Kidney (tissue), 14 donors: ENCODE measurements around the gene CCL7. TPM values are rescaled to one million over a fixed set of nuclear protein-coding genes. Genes with fewer than 3 reads are reported as not detected.

ENCODE experiments used
- DNase-seq, 5 donors: peaks; one replicate each; pipeline ENCODE4 v3.0.0-alpha.2; 2013 to 2020
- FAIRE-seq: peaks from 2 replicates; lab custom pipeline; 2012; peaks lifted over from hg19 to GRCh38; lab: Jason Lieb, UNC
- H3K27ac ChIP-seq, 2 donors: one replicate each; pipeline ENCODE4 v1.7.0; 2013; ENCODE audit warnings: low read depth in 2 of 2, low read length in 2 of 2, inconsistent platforms in 1 of 2
- H3K27me3 ChIP-seq: one replicate; pipeline ENCODE4 v1.7.1; 2013; ENCODE audit warnings: low read length, inconsistent platforms; ENCODE audit not compliant: control insufficient read depth, insufficient read depth
- H3K36me3 ChIP-seq, 3 donors: one replicate each; pipeline versions ENCODE4 v1.7.0 to v1.7.1; 2013; ENCODE audit warnings: low read length in 3 of 3, control low read depth in 1 of 3, inconsistent platforms in 1 of 3; ENCODE audit not compliant: insufficient read depth in 3 of 3, control insufficient read depth in 2 of 3
- H3K4me1 ChIP-seq, 3 donors: one replicate each; pipeline versions ENCODE4 v1.7.0 to v1.7.1; 2013; ENCODE audit warnings: low read length in 3 of 3, inconsistent platforms in 1 of 3, low read depth in 1 of 3; ENCODE audit not compliant: control insufficient read depth in 2 of 3, insufficient read depth in 2 of 3
- H3K4me3 ChIP-seq, 3 donors: one replicate each; pipeline versions ENCODE4 v1.7.0 to v1.8.1; 2013; ENCODE audit warnings: low read length in 3 of 3, control low read depth in 1 of 3, inconsistent platforms in 1 of 3
- H3K9ac ChIP-seq, 3 donors: one replicate each; pipeline versions ENCODE4 v1.7.0 to v1.7.1; 2013; ENCODE audit warnings: low read length in 3 of 3, control low read depth in 1 of 3, inconsistent platforms in 1 of 3
- H3K9me3 ChIP-seq, 3 donors: one replicate each; pipeline versions ENCODE4 v1.7.0 to v1.7.1; 2013; ENCODE audit warnings: low read length in 3 of 3, control low read depth in 1 of 3, inconsistent platforms in 1 of 3; ENCODE audit not compliant: control insufficient read depth in 2 of 3, insufficient read depth in 1 of 3
- intact Hi-C: fragments of 100-400 bp; cut with DNase I; formaldehyde crosslinking; loops from one replicate; pipeline ENCODE4 v1.11.1; 2022
- polyA plus RNA-seq: library from polyadenylated mRNA; stranded (reverse); fragments of 350-450 nt; fragmentation: Illumina TruSeq; extraction: RNeasy Lipid Tissue Mini Kit (QIAGEN cat#74804); gene quantifications from one replicate; pipeline ENCODE4 v1.2.3, GENCODE V29; 2014; ENCODE audit warnings: low read depth, low replicate concordance; ENCODE audit not compliant: insufficient read depth
- total RNA-seq: library from RNA; stranded (reverse); fragmentation: NEBNext Ultra II Directional; extraction: Animal tissue kit (Norgen Biotek cat#: 25700); gene quantifications from one replicate; pipeline ENCODE4 v1.2.1, GENCODE V29; 2021
- TF ChIP-seq, protein P1 (sequence below): IDR thresholded peaks from 3 replicates; pipeline ENCODE4 v1.5.1; 2012; ENCODE audit warnings: mild to moderate bottlenecking, moderate library complexity, borderline replicate concordance; ENCODE audit not compliant: insufficient read depth; ENCODE audit errors: extremely low read depth
- donor health status: control.
- donor health status: control.
- donor health status: control.
- donor health status: control.
- donor health status: control.
- donor health status: DM: yes; HTN: yes; CAD: no.
- donor health status: Normal renal cell carcinoma (clear cell type).

The CCL7 gene
- total and polyA plus RNA-seq, 2 donors from 2014 or later, result not detected

DNA sequence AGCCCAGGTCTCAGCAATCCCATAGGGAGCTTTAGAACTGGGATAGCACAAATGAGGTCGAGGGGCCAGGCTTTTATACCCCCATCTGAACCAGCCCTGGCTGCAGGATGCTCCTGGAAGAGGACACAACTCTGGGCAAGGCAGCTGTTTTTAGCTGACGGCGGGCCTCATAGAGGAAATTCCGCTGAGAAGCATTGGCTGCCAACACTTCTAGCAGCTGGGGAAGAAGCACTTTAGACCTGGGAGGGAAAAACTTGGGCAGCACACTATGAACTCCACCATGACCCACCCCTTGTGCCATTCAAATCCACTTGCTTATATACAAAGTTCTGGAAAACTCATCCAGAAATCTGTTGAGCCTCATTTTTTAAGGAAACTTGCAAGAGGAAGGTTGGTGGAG is 20.6 kb downstream of the CCL7 start:
- DNase-seq (no peak), FAIRE-seq (no peak)
- Histone ChIP-seq H3K9me3 (no peaks in the 10 kb centered on the region), H3K36me3 (no peaks in the 10 kb centered on the region), H3K27me3 (no peaks in the 10 kb centered on the region), H3K4me1 (no peaks in the 10 kb centered on the region), H3K9ac (no peak overlapping the region), H3K27ac (no peak overlapping the region), H3K4me3 (no peak overlapping the region)
- TF ChIP-seq, protein P1, sequence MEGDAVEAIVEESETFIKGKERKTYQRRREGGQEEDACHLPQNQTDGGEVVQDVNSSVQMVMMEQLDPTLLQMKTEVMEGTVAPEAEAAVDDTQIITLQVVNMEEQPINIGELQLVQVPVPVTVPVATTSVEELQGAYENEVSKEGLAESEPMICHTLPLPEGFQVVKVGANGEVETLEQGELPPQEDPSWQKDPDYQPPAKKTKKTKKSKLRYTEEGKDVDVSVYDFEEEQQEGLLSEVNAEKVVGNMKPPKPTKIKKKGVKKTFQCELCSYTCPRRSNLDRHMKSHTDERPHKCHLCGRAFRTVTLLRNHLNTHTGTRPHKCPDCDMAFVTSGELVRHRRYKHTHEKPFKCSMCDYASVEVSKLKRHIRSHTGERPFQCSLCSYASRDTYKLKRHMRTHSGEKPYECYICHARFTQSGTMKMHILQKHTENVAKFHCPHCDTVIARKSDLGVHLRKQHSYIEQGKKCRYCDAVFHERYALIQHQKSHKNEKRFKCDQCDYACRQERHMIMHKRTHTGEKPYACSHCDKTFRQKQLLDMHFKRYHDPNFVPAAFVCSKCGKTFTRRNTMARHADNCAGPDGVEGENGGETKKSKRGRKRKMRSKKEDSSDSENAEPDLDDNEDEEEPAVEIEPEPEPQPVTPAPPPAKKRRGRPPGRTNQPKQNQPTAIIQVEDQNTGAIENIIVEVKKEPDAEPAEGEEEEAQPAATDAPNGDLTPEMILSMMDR, result no peak
- intact Hi-C loops, result no loop called here

DNA sequence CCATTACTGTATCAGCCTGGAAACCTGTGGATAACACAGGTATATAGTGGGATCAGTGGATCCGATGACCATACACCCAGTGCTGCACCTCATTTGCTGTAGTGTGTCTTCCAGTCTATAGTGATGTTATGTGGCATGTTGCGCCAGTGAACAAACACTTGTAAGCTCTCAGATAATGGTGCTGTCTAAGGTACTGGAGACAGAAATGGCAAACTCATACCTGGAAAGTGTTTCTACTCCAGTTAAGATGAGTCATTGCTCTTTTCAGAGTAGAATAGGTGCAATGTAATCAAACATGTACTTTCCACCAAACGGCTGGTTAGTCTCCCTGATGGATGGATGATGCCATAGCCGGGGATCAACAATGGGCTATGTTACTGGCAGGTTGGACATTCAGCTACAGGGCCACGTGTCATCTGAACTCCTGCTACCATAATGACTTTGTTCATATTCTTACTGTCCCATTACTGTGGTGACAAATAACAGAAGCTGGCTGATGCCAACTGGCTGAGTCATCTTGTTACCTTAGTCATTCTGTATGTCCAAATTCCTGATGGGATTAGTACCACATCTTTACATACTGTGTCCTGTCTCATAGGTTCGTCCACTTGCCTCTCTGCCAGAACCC is 21.8 kb downstream of the CCL7 start:
- TF ChIP-seq, protein P1, result no peak
- no peaks in the 10 kb centered on the region for H3K36me3 ChIP-seq
- DNase-seq (no peak), FAIRE-seq (no peak)
- H3K27me3 ChIP-seq, result no peaks in the 10 kb centered on the region
- H3K9ac ChIP-seq, result no peak overlapping the region
- no peaks in the 10 kb centered on the region for H3K4me1 ChIP-seq
- no peak overlapping the region for H3K4me3 ChIP-seq
- H3K9me3 ChIP-seq, result no peaks in the 10 kb centered on the region
- intact Hi-C loops, result no loop called here
- no peak overlapping the region for H3K27ac ChIP-seq

DNA sequence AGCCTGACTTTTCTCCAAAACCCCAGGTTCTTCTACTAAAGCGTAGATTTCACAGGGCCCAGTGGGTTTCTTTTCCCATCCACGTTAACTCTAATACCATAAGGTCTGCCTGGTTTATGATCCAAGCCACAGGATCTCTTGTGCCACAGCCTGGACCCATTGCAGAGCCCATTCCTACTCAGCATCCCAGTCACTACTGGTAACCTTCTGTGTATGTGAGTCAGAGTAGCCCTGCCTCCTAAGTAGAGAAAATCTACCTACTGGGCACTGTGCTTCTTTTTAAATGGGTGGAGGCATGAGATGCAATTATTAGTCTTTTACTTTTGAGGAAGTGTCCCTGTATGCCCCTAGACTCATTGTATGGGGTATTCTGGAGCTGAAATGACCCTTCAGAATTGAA is 29.0 kb downstream of the CCL7 start:
- intact Hi-C loops, result no loop called here
- FAIRE-seq, result no peak
- no peak overlapping the region for H3K9ac ChIP-seq

More for the DNA sequence above, 29.0 kb downstream of the CCL7 start:
- Histone ChIP-seq H3K36me3 (no peaks in the 10 kb centered on the region), H3K4me1 (no peaks in the 10 kb centered on the region), H3K27ac (no peak overlapping the region), H3K9me3 (no peaks in the 10 kb centered on the region), H3K4me3 (no peak overlapping the region), H3K27me3 (no peaks in the 10 kb centered on the region)
- TF ChIP-seq, protein P1, result no peak
- no peak for DNase-seq
